Skeletal muscle satellite cell (primary cell): ENCODE data around the gene CREB3.

Experiments
- H3K27me3 ChIP-seq: 2 replicates; pipeline ENCODE4 v1.7.0; 2013; ENCODE audit warnings: low read length; ENCODE audit not compliant: control insufficient read depth, insufficient read depth
- H3K36me3 ChIP-seq: 2 replicates; pipeline ENCODE4 v1.7.0; 2013; ENCODE audit warnings: mild to moderate bottlenecking, control low read depth, low read length; ENCODE audit not compliant: insufficient read depth
- H3K4me1 ChIP-seq: 2 replicates; pipeline ENCODE4 v1.7.0; 2013; ENCODE audit warnings: low read length; ENCODE audit not compliant: control insufficient read depth, insufficient read depth
- H3K4me2 ChIP-seq: 2 replicates; pipeline ENCODE4 v1.7.0; 2013; ENCODE audit warnings: mild to moderate bottlenecking, low read length
- H3K4me3 ChIP-seq: 2 replicates; pipeline ENCODE4 v1.7.0; 2013; ENCODE audit warnings: low read length
- H3K9ac ChIP-seq: 2 replicates; pipeline ENCODE4 v1.7.0; 2013; ENCODE audit warnings: mild to moderate bottlenecking, low read depth, low read length, moderate library complexity
- H3K9me3 ChIP-seq: replicated peaks from 2 replicates; pipeline ENCODE4 v1.7.0; 2013; ENCODE audit warnings: mild to moderate bottlenecking, control low read depth, low read length

The CREB3 gene

GRCh38 chr9:35755071-35755470 is 22.6 kb downstream of the CREB3 start:
- no peaks in the 10 kb centered on the region for H3K9me3 ChIP-seq
- H3K4me1 ChIP-seq: peaks cover 20% of the 10 kb centered on the region
- no peak overlapping the region for H3K4me2 ChIP-seq
- no peak overlapping the region for H3K4me3 ChIP-seq
- peaks cover 43% of the 10 kb centered on the region for H3K36me3 ChIP-seq
- H3K9ac ChIP-seq: no peak overlapping the region
- H3K27me3 ChIP-seq: no peaks in the 10 kb centered on the region

- H3K4me1 ChIP-seq: peaks cover 23% of the 10 kb centered on the region
- H3K4me2 ChIP-seq: peak overlapping the region; percentile 83
Measured at GRCh38 chr9:35756275-35757225, 24.1 kb downstream of the CREB3 start.

GRCh38 chr9:35757226-35757891 is 24.9 kb downstream of the CREB3 start:
- Histone ChIP-seq H3K27me3 (no peaks in the 10 kb centered on the region), H3K4me2 (peak overlapping the region; percentile 83), H3K9me3 (no peaks in the 10 kb centered on the region), H3K36me3 (peaks cover 23% of the 10 kb centered on the region), H3K9ac (no peak overlapping the region), H3K4me1 (peaks cover 23% of the 10 kb centered on the region), H3K4me3 (peak overlapping the region; percentile 37)

More at GRCh38 chr9:35756275-35757225, 24.1 kb downstream of the CREB3 start:
- no peaks in the 10 kb centered on the region for H3K27me3 ChIP-seq
- no peaks in the 10 kb centered on the region for H3K9me3 ChIP-seq
- no peak overlapping the region for H3K9ac ChIP-seq
- H3K36me3 ChIP-seq: peaks cover 31% of the 10 kb centered on the region
- peak overlapping the region; percentile 62 for H3K4me3 ChIP-seq

GRCh38 chr9:35757892-35758275 is 25.4 kb downstream of the CREB3 start:
- no peak overlapping the region for H3K4me2 ChIP-seq
- H3K9me3 ChIP-seq: no peaks in the 10 kb centered on the region
- no peak overlapping the region for H3K9ac ChIP-seq
- H3K4me1 ChIP-seq: peaks cover 23% of the 10 kb centered on the region
- H3K4me3 ChIP-seq: no peak overlapping the region
- peaks cover 18% of the 10 kb centered on the region for H3K36me3 ChIP-seq
- H3K27me3 ChIP-seq: no peaks in the 10 kb centered on the region

GRCh38 chr9:35758475-35759050 is 26.1 kb downstream of the CREB3 start:
- H3K9ac ChIP-seq: no peak overlapping the region
- H3K4me2 ChIP-seq: no peak overlapping the region
- peaks cover 11% of the 10 kb centered on the region for H3K36me3 ChIP-seq
- peaks cover 23% of the 10 kb centered on the region for H3K4me1 ChIP-seq
- H3K27me3 ChIP-seq: no peaks in the 10 kb centered on the region
- H3K4me3 ChIP-seq: no peak overlapping the region
- H3K9me3 ChIP-seq: no peaks in the 10 kb centered on the region

- peaks cover 23% of the 10 kb centered on the region for H3K4me1 ChIP-seq
- no peak overlapping the region for H3K9ac ChIP-seq
- no peaks in the 10 kb centered on the region for H3K9me3 ChIP-seq
- no peak overlapping the region for H3K4me3 ChIP-seq
- no peak overlapping the region for H3K4me2 ChIP-seq
- peaks cover under 1% of the 10 kb centered on the region for H3K36me3 ChIP-seq
- H3K27me3 ChIP-seq: no peaks in the 10 kb centered on the region
Measured at GRCh38 chr9:35759795-35760194, 27.3 kb downstream of the CREB3 start.

GRCh38 chr9:35760651-35761050 is 28.2 kb downstream of the CREB3 start:
- no peaks in the 10 kb centered on the region for H3K27me3 ChIP-seq

GRCh38 chr9:35763181-35763580 is 30.7 kb downstream of the CREB3 start:
- Histone ChIP-seq H3K9me3 (no peaks in the 10 kb centered on the region), H3K9ac (no peak overlapping the region), H3K4me3 (no peak overlapping the region), H3K36me3 (no peaks in the 10 kb centered on the region), H3K4me1 (peaks cover 7% of the 10 kb centered on the region), H3K4me2 (no peak overlapping the region), H3K27me3 (no peaks in the 10 kb centered on the region)

More at GRCh38 chr9:35760651-35761050, 28.2 kb downstream of the CREB3 start:
- Histone ChIP-seq H3K36me3 (no peaks in the 10 kb centered on the region), H3K9me3 (no peaks in the 10 kb centered on the region), H3K4me3 (no peak overlapping the region), H3K9ac (no peak overlapping the region), H3K4me1 (peaks cover 23% of the 10 kb centered on the region), H3K4me2 (no peak overlapping the region)

GRCh38 chr9:35763803-35764202 is 31.3 kb downstream of the CREB3 start:
- no peak overlapping the region for H3K4me3 ChIP-seq
- no peaks in the 10 kb centered on the region for H3K36me3 ChIP-seq
- no peak overlapping the region for H3K4me2 ChIP-seq
- no peaks in the 10 kb centered on the region for H3K9me3 ChIP-seq
- no peaks in the 10 kb centered on the region for H3K27me3 ChIP-seq
- H3K9ac ChIP-seq: no peak overlapping the region
- H3K4me1 ChIP-seq: peaks cover 7% of the 10 kb centered on the region

- Histone ChIP-seq H3K4me2 (no peak overlapping the region), H3K9me3 (no peaks in the 10 kb centered on the region), H3K9ac (no peak overlapping the region), H3K36me3 (no peaks in the 10 kb centered on the region), H3K27me3 (peaks cover 15% of the 10 kb centered on the region), H3K4me3 (no peak overlapping the region), H3K4me1 (peaks cover 12% of the 10 kb centered on the region)
Measured at GRCh38 chr9:35766997-35767396, 34.5 kb downstream of the CREB3 start.

GRCh38 chr9:35767458-35767857 is 35.0 kb downstream of the CREB3 start:
- H3K4me2 ChIP-seq: no peak overlapping the region
- no peaks in the 10 kb centered on the region for H3K9me3 ChIP-seq
- peaks cover 15% of the 10 kb centered on the region for H3K4me1 ChIP-seq
- no peak overlapping the region for H3K9ac ChIP-seq
- no peak overlapping the region for H3K4me3 ChIP-seq
- peaks cover 15% of the 10 kb centered on the region for H3K27me3 ChIP-seq
- H3K36me3 ChIP-seq: no peaks in the 10 kb centered on the region
